Mesenchymal stem cell (in vitro differentiated cells and primary cell): ENCODE results near the gene RBSN. TPM values are rescaled to one million over a fixed set of nuclear protein-coding genes. Genes with fewer than 3 reads are reported as not detected.
"Not testable (repeated sequence)": the region's sequence is repeated elsewhere in the genome, so short reads cannot be mapped to it uniquely, and the experiment has no call there.

Experiments
- DNase-seq: peaks from one replicate; pipeline ENCODE4 v3.0.0-alpha.2; 2013
- H2AFZ ChIP-seq: one replicate; pipeline ENCODE4 v1.6.1; 2013; ENCODE audit warnings: low read depth, mild to moderate bottlenecking, control low read depth, inconsistent platforms, low read length, moderate library complexity
- H2AK5ac ChIP-seq: 2 replicates; pipeline ENCODE4 v1.6.1; 2013; ENCODE audit warnings: low read length, moderate library complexity, mild to moderate bottlenecking, inconsistent platforms; ENCODE audit not compliant: severe bottlenecking
- H2BK120ac ChIP-seq: one replicate; pipeline ENCODE4 v1.6.1; 2013; ENCODE audit warnings: low read depth, mild to moderate bottlenecking, inconsistent platforms, low read length, moderate library complexity
- H2BK12ac ChIP-seq, 2 experiments: one replicate each; pipeline ENCODE4 v1.6.1; 2013; ENCODE audit warnings: inconsistent platforms in 2 of 2, low read length in 2 of 2, mild to moderate bottlenecking in 2 of 2, moderate library complexity in 2 of 2, control low read depth in 1 of 2
- H2BK15ac ChIP-seq: one replicate; pipeline ENCODE4 v1.6.1; 2013; ENCODE audit warnings: mild to moderate bottlenecking, low read depth, inconsistent platforms; ENCODE audit not compliant: poor library complexity, severe bottlenecking
- H2BK5ac ChIP-seq: 2 replicates; pipeline ENCODE4 v1.6.1; 2013; ENCODE audit warnings: low read depth, mild to moderate bottlenecking, low read length, control low read depth, inconsistent platforms; ENCODE audit not compliant: poor library complexity, severe bottlenecking
- H3K14ac ChIP-seq, 2 experiments: one replicate each; pipeline ENCODE4 v1.6.1; 2013; ENCODE audit warnings: inconsistent platforms in 2 of 2, low read length in 2 of 2, control low read depth in 1 of 2, mild to moderate bottlenecking in 1 of 2, moderate library complexity in 1 of 2
- H3K18ac ChIP-seq, 2 experiments: one replicate each; pipeline ENCODE4 v1.6.1; 2013; ENCODE audit warnings: inconsistent platforms in 2 of 2, low read length in 2 of 2, control low read depth in 1 of 2, low read depth in 1 of 2, mild to moderate bottlenecking in 1 of 2
- H3K23ac ChIP-seq, 2 experiments: one replicate each; pipeline ENCODE4 v1.6.1; 2013; ENCODE audit warnings: inconsistent platforms in 2 of 2, low read length in 2 of 2, mild to moderate bottlenecking in 2 of 2, moderate library complexity in 2 of 2, control low read depth in 1 of 2
- H3K27ac ChIP-seq: 2 replicates; pipeline ENCODE4 v1.5.1; 2013; ENCODE audit warnings: mild to moderate bottlenecking, moderate library complexity, low read length, control low read depth, inconsistent platforms; ENCODE audit not compliant: poor library complexity, severe bottlenecking
- H3K27me3 ChIP-seq, 2 experiments: 2 replicates each; pipeline versions ENCODE4 v1.6.1 to v1.7.0; 2013; ENCODE audit warnings: low read length in 2 of 2, mild to moderate bottlenecking in 2 of 2, moderate library complexity in 2 of 2, control low read depth in 1 of 2, inconsistent platforms in 1 of 2; ENCODE audit not compliant: control insufficient read depth in 1 of 2, insufficient read depth in 1 of 2
- H3K36me3 ChIP-seq, 2 experiments: 2 replicates each; pipeline versions ENCODE4 v1.6.1 to v1.7.0; 2013; ENCODE audit warnings: low read length in 2 of 2, control low read depth in 1 of 2, inconsistent platforms in 1 of 2, low read depth in 1 of 2, mild to moderate bottlenecking in 1 of 2; ENCODE audit not compliant: insufficient read depth in 2 of 2, control insufficient read depth in 1 of 2
- H3K4ac ChIP-seq, 2 experiments: one replicate each; pipeline ENCODE4 v1.6.1; 2013; ENCODE audit warnings: inconsistent platforms in 2 of 2, low read length in 2 of 2, mild to moderate bottlenecking in 2 of 2, moderate library complexity in 2 of 2, control low read depth in 1 of 2, low read depth in 1 of 2
- H3K4me1 ChIP-seq: 2 replicates; pipeline ENCODE4 v1.6.1; 2013; ENCODE audit warnings: low read depth, low read length, control low read depth; ENCODE audit not compliant: control insufficient read depth, insufficient read depth
- H3K4me2 ChIP-seq: 2 replicates; pipeline ENCODE4 v1.6.1; 2013; ENCODE audit warnings: low read length, mild to moderate bottlenecking, inconsistent platforms; ENCODE audit not compliant: poor library complexity, severe bottlenecking
- H3K4me3 ChIP-seq, 2 experiments: 2 replicates each; pipeline versions ENCODE4 v1.5.1 to v1.7.0; 2013; ENCODE audit warnings: low read length in 2 of 2, mild to moderate bottlenecking in 2 of 2, control low read depth in 1 of 2, low read depth in 1 of 2; ENCODE audit not compliant: insufficient read depth in 1 of 2
- H3K79me1 ChIP-seq: replicated peaks from 2 replicates; pipeline ENCODE4 v1.6.1; 2013; ENCODE audit warnings: mild to moderate bottlenecking, control low read depth, low read length, inconsistent platforms; ENCODE audit not compliant: poor library complexity, severe bottlenecking
- H3K9ac ChIP-seq: 2 replicates; pipeline ENCODE4 v1.7.0; 2013; ENCODE audit warnings: mild to moderate bottlenecking, low read length, moderate library complexity
- H3K9me3 ChIP-seq: 2 replicates; pipeline ENCODE4 v1.7.0; 2013; ENCODE audit warnings: mild to moderate bottlenecking, low read length; ENCODE audit not compliant: control insufficient read depth
- H4K8ac ChIP-seq: one replicate; pipeline ENCODE4 v1.6.1; 2013; ENCODE audit warnings: inconsistent platforms, mild to moderate bottlenecking, low read length, moderate library complexity
- H4K91ac ChIP-seq: one replicate; pipeline ENCODE4 v1.6.1; 2013; ENCODE audit warnings: mild to moderate bottlenecking, low read length, inconsistent platforms
- WGBS: methylation state at CpG from one replicate; pipeline ENCODE4 v1.1.7; 2013; ENCODE audit warnings: mixed read lengths; 5-methylcytosine and 5-hydroxymethylcytosine counted together
- polyA plus RNA-seq, 2 experiments: library from polyadenylated mRNA; stranded (reverse); fragments of 200-250 nt; gene quantifications; one replicate each; pipeline ENCODE4 v1.2.3, GENCODE V29; 2013

Gene RBSN
- polyA plus RNA-seq (2013, experiment 1 of 2): 9.1 TPM
- 9.0 TPM for polyA plus RNA-seq (2013, experiment 2 of 2)

GRCh38 chr3:15098503-15099363 lies at the start of gene RBSN:
RBSN (minus strand) TSS chr3:15099148; CDS start chr3:15096120, 3,028 bp downstream.
- Histone ChIP-seq H2BK12ac (no peak within 1 kb of the TSS), H3K18ac (peak within 1 kb of the TSS; percentile 85 to 90), H3K79me1 (peaks cover 17% of the 10 kb centered on the region), H4K8ac (peak within 1 kb of the TSS; percentile 94), H3K14ac (peak within 1 kb of the TSS in 1 of 2 experiments; percentile 73), H3K4me2 (peak within 1 kb of the TSS; percentile 91), H3K23ac (no peak within 1 kb of the TSS), H3K4ac (peak within 1 kb of the TSS; percentile 24 to 80), H2BK15ac (peak within 1 kb of the TSS; percentile 96), H3K36me3 (peaks cover 11 to 20% of the 10 kb centered on the region in 2 experiments), H3K27me3 (no peaks in the 10 kb centered on the region), H2BK5ac (peak within 1 kb of the TSS; percentile 5), H2AFZ (peak within 1 kb of the TSS; percentile 89), H3K9ac (peak within 1 kb of the TSS; percentile 97), H3K27ac (peak within 1 kb of the TSS; percentile 61), H2BK120ac (no peak within 1 kb of the TSS), H3K9me3 (no peaks in the 10 kb centered on the region), H3K4me1 (peaks cover 10% of the 10 kb centered on the region), H4K91ac (peak within 1 kb of the TSS; percentile 76), H3K4me3 (peak within 1 kb of the TSS; percentile 92 to 95), H2AK5ac (no peak within 1 kb of the TSS)
- DNase-seq: peak; percentile 96
- under 1% methylated on average over 72 of the region's 72 CpGs for WGBS

DNA sequence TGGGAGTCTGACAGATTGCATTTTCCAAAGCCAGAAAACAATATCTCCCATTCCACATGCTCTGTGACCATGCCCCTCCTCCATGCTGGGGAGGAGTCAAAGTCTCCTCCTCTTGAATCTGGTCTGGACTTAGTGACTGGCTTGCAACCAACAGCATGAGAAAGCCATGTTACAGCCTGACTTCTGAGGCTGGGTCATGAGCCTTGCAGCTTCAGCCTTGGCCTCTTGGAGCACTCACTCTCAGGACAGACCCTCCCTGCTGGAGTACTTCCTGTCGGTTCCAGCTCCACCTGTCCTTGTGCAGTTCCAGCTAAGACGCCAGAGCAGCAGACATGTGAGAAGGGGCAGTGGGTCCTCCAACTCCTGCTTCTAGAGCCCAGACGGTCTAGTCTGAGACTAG lies 49.7 kb upstream of the RBSN start:
- H2BK120ac ChIP-seq: no peak overlapping the region
- no peak overlapping the region for H2AFZ ChIP-seq
- H2BK15ac ChIP-seq: no peak overlapping the region
- no peak overlapping the region for H3K27ac ChIP-seq
- H3K23ac ChIP-seq: no peak overlapping the region
- no peak overlapping the region for H4K91ac ChIP-seq
- H3K4me1 ChIP-seq: no peaks in the 10 kb centered on the region
- no peaks in the 10 kb centered on the region for H3K36me3 ChIP-seq
- no peak overlapping the region for H2BK5ac ChIP-seq
- no peak overlapping the region for H3K14ac ChIP-seq
- 43% methylated on average over 3 of the region's 3 CpGs for WGBS
- H2BK12ac ChIP-seq: no peak overlapping the region
- no peaks in the 10 kb centered on the region for H3K79me1 ChIP-seq
- H3K4ac ChIP-seq: no peak overlapping the region
- H3K18ac ChIP-seq: no peak overlapping the region
- no peaks in the 10 kb centered on the region for H3K9me3 ChIP-seq
- peak; percentile 24 for DNase-seq
- H3K9ac ChIP-seq: no peak overlapping the region
- H3K4me3 ChIP-seq: no peak overlapping the region
- peaks cover 5 to 18% of the 10 kb centered on the region in 2 experiments for H3K27me3 ChIP-seq
- H3K4me2 ChIP-seq: no peak overlapping the region
- H4K8ac ChIP-seq: no peak overlapping the region
- no peak overlapping the region for H2AK5ac ChIP-seq

DNA sequence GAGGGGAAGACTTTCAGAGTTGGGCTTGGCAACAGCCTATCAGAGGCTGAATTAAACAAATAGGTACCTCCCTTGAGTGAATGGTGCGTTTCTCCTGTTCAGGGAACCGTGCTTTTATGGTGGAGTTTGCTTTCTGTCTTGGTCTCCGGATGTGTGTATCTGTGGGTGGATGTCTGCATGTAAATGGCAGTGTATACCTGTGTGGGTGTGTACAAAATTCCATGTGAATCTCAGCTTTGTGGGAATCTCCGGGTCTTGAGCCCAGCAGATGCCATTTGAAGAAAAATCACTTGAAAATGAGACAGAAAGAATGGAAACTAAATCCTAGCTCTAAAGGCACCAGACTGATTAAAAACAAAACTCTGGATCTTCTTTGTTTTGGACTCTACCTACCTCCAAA lies 37.9 kb upstream of the RBSN start:
- H3K14ac ChIP-seq, H4K8ac ChIP-seq, H2BK12ac ChIP-seq, H3K4me1 ChIP-seq, H3K36me3 ChIP-seq, H3K4me2 ChIP-seq, H3K4ac ChIP-seq, H3K4me3 ChIP-seq, H3K9ac ChIP-seq, H3K27me3 ChIP-seq, DNase-seq, H2AFZ ChIP-seq, H3K27ac ChIP-seq, H3K18ac ChIP-seq, H2AK5ac ChIP-seq, H4K91ac ChIP-seq, H3K79me1 ChIP-seq, H3K23ac ChIP-seq, H3K9me3 ChIP-seq, H2BK120ac ChIP-seq, H2BK5ac ChIP-seq, H2BK15ac ChIP-seq: not testable (repeated sequence)
- 70% methylated on average over 4 of the region's 4 CpGs for WGBS

DNA sequence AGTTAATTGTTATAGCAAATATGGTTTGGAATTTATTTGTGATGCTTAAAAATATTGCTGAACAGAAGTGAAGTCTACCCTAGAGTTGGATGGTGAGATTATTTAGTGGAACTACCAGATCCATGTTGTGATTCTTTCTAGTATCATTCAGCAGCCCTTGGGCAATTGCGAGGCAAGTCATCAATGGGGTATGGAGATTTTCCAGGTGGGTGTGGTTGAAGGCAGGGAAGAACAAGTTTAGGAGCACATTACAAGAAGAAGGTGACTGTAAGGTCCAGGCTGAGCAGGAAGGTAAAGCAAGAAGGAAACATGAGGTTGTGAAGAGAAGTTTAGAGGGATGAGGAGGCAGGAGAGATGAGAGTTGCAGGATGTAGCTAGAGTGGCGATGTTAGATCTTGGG lies 36.0 kb upstream of the RBSN start:
- not testable (repeated sequence) for H2BK12ac ChIP-seq, H3K9ac ChIP-seq, DNase-seq, H3K4me3 ChIP-seq, H3K18ac ChIP-seq, H2BK15ac ChIP-seq, H2AK5ac ChIP-seq, H2BK5ac ChIP-seq, H3K27ac ChIP-seq, H3K4me2 ChIP-seq, H3K36me3 ChIP-seq, H3K23ac ChIP-seq, H3K9me3 ChIP-seq, H3K4ac ChIP-seq, H3K4me1 ChIP-seq, H3K14ac ChIP-seq, H2BK120ac ChIP-seq, H2AFZ ChIP-seq, H4K91ac ChIP-seq, H3K79me1 ChIP-seq, H3K27me3 ChIP-seq, H4K8ac ChIP-seq
- WGBS: 95% methylated on average over 2 of the region's 2 CpGs
